Osteocyte (in vitro differentiated cells): ENCODE measurements around the gene APOBEC3A. TPM values are rescaled to one million over a fixed set of nuclear protein-coding genes. Genes with fewer than 3 reads are reported as not detected.

Experiments
- DNase-seq: peaks from one replicate; pipeline ENCODE4 v3.0.0; 2021; ENCODE audit warnings: mixed read lengths; ENCODE audit not compliant: unreplicated experiment; ENCODE audit errors: extremely low spot score
- H3K27ac Mint-ChIP-seq: one replicate; pipeline ENCODE4 v1.8.0; 2021; ENCODE audit warnings: mild to moderate bottlenecking, mixed read lengths; ENCODE audit not compliant: unreplicated experiment
- H3K27me3 Mint-ChIP-seq: one replicate; pipeline ENCODE4 v1.8.0; 2021; ENCODE audit warnings: mixed read lengths; ENCODE audit not compliant: unreplicated experiment
- H3K36me3 Mint-ChIP-seq: one replicate; pipeline ENCODE4 v1.8.0; 2021; ENCODE audit warnings: mixed read lengths; ENCODE audit not compliant: unreplicated experiment
- H3K4me1 Mint-ChIP-seq: one replicate; pipeline ENCODE4 v1.8.0; 2021; ENCODE audit warnings: mixed read lengths; ENCODE audit not compliant: unreplicated experiment
- H3K4me3 Mint-ChIP-seq: one replicate; pipeline ENCODE4 v1.8.0; 2021; ENCODE audit warnings: mild to moderate bottlenecking, moderate library complexity, mixed read lengths; ENCODE audit not compliant: unreplicated experiment
- H3K9me3 Mint-ChIP-seq: one replicate; pipeline ENCODE4 v1.8.0; 2021; ENCODE audit warnings: mixed read lengths; ENCODE audit not compliant: unreplicated experiment
- CTCF ChIP-seq: fragments of 200-600 bp; sonication (generic); IDR thresholded peaks from 2 replicates; pipeline ENCODE4 v1.5.0; 2021; ENCODE audit warnings: antibody characterized with exemption, mild to moderate bottlenecking, moderate library complexity
- long read RNA-seq: library from polyadenylated mRNA; unstranded; transcript quantifications from one replicate; pipeline ENCODE4 v2.0.0, GENCODE V29; 2021
- total RNA-seq: library from RNA; stranded (reverse); gene quantifications from 2 replicates; pipeline ENCODE4 v1.2.1, GENCODE V29; 2021

APOBEC3A gene
- total RNA-seq: not detected in 2 replicates
- long read RNA-seq: 0 reads

GRCh38 chr22:38957046-38957770 is at the start of gene APOBEC3A:
TSS of gene APOBEC3A (plus strand) at chr22:38957609. CDS start at chr22:38957692, 83 bp downstream.
- Mint-ChIP-seq H3K27me3 (peaks cover 35% of the 10 kb centered on the region), H3K4me1 (no peaks in the 10 kb centered on the region), H3K27ac (no peak within 1 kb of the TSS), H3K9me3 (no peaks in the 10 kb centered on the region), H3K4me3 (no peak within 1 kb of the TSS), H3K36me3 (no peaks in the 10 kb centered on the region)
- no peak for DNase-seq
- TF ChIP-seq CTCF: no peak

- Mint-ChIP-seq H3K9me3 (no peaks in the 10 kb centered on the region), H3K36me3 (no peaks in the 10 kb centered on the region), H3K4me3 (no peak overlapping the region), H3K4me1 (no peaks in the 10 kb centered on the region), H3K27me3 (peaks cover 46% of the 10 kb centered on the region), H3K27ac (no peak overlapping the region)
- no peak for TF ChIP-seq CTCF
- DNase-seq: no peak
Measured at GRCh38 chr22:38907767-38908166, 49.6 kb upstream of the APOBEC3A start.

- Mint-ChIP-seq H3K9me3 (no peaks in the 10 kb centered on the region), H3K27ac (no peak overlapping the region), H3K4me3 (no peak overlapping the region), H3K4me1 (no peaks in the 10 kb centered on the region), H3K27me3 (peaks cover 71% of the 10 kb centered on the region), H3K36me3 (no peaks in the 10 kb centered on the region)
- no peak for TF ChIP-seq CTCF
- DNase-seq: no peak
Measured at GRCh38 chr22:38911434-38911833, 46.0 kb upstream of the APOBEC3A start.

- no peaks in the 10 kb centered on the region for H3K9me3 Mint-ChIP-seq
- H3K27ac Mint-ChIP-seq: no peak overlapping the region
- no peak for DNase-seq
- no peak for TF ChIP-seq CTCF
- peaks cover 12% of the 10 kb centered on the region for H3K4me1 Mint-ChIP-seq
- H3K4me3 Mint-ChIP-seq: no peak overlapping the region
- H3K36me3 Mint-ChIP-seq: no peaks in the 10 kb centered on the region
- H3K27me3 Mint-ChIP-seq: peaks cover 40% of the 10 kb centered on the region
Measured at GRCh38 chr22:38919631-38920190, 37.7 kb upstream of the APOBEC3A start.

DNA sequence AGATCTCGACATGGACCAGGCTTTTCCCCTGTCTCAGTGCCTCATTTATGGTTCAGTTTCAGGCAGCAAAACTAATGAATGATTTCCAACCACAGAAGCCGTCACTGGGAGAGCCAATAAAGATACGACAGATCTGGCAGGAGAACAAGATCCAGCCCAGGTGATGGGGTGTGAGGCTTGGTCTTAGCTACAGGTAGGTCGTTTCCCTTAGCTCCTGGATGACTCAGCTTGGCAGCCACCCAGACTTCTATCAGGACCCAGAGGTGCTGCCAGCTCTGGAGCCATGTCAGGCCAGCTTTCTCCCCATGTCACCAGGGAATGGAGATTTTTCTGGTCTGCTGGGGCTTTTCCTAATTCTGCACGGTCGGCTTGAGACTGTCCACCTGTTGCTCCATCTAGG is 36.3 kb upstream of the APOBEC3A start:
- no peak for TF ChIP-seq CTCF
- Mint-ChIP-seq H3K27ac (no peak overlapping the region), H3K36me3 (no peaks in the 10 kb centered on the region), H3K4me1 (peaks cover 17% of the 10 kb centered on the region), H3K9me3 (no peaks in the 10 kb centered on the region), H3K4me3 (no peak overlapping the region), H3K27me3 (peaks cover 27% of the 10 kb centered on the region)
- no peak for DNase-seq
